Endothelial cell of umbilical vein (primary cell): Measurements from ENCODE around the gene ZBBX.

ENCODE experiments used
- CTCF ChIP-seq, 2 donors: IDR thresholded peaks; 1 replicate in 1 of 2; 2 replicates in 1 of 2; pipeline ENCODE4 v1.5.1; 2011; ENCODE audit warnings: low read length in 2 of 2, mild to moderate bottlenecking in 2 of 2, moderate library complexity in 2 of 2, control low read depth in 1 of 2, inconsistent platforms in 1 of 2, low read depth in 1 of 2; ENCODE audit not compliant: insufficient read depth in 1 of 2; ENCODE audit errors: extremely low read depth in 1 of 2
- FOS ChIP-seq: IDR thresholded peaks from 2 replicates; pipeline ENCODE4 v1.6.1; 2011; ENCODE audit warnings: mild to moderate bottlenecking, low read length, moderate library complexity, borderline replicate concordance; ENCODE audit not compliant: insufficient read depth
- POLR2AphosphoS5 ChIP-seq: IDR thresholded peaks from 2 replicates; pipeline ENCODE4 v1.6.1; 2012; ENCODE audit warnings: low read depth, mild to moderate bottlenecking, control low read depth, low read length, moderate library complexity; ENCODE audit not compliant: insufficient read depth

GRCh38 chr3:167253037-167253436 is 127.1 kb downstream of the ZBBX start:
- TF ChIP-seq CTCF (IDR thresholded peaks at IDR 0.05; ENCODE audit: extremely low read depth in 1 of 2, insufficient read depth in 1 of 2, low read depth in 1 of 2, low read length in 2 of 2) (no peak), FOS (no peak), POLR2AphosphoS5 (no peak)
